Measurements from ENCODE around the gene NR5A2. TPM values are rescaled to one million over a fixed set of nuclear protein-coding genes. Genes with fewer than 3 reads are reported as not detected.

The NR5A2 gene
- total RNA-seq, 1 experiment from 2014 or later, result 4.7 TPM

- Mint-ChIP-seq H3K27me3 (ENCODE audit: low read depth) (no peaks in the 10 kb centered on the region), H3K9me3 (no peaks in the 10 kb centered on the region), H3K4me1 (no peaks in the 10 kb centered on the region), H3K4me3 (no peak overlapping the region), H3K36me3 (ENCODE audit: insufficient read depth in 1 of 3, low read depth in 3 of 3) (no peaks in the 10 kb centered on the region), H3K27ac (no peak overlapping the region)
- no peak overlapping the region for H3K18ac ChIP-seq (ENCODE audit: insufficient read length, low read depth, low read length)
- no peaks in the 10 kb centered on the region for H3K27me3 ChIP-seq (ENCODE audit: insufficient read depth, low read length)
- H3K4ac ChIP-seq (ENCODE audit: low read depth, low read length), result no peak overlapping the region
- no peaks in the 10 kb centered on the region for H3K9me3 ChIP-seq (ENCODE audit: control insufficient read depth, low read depth, low read length)
- no CpG with 5 or more reads among the region's 6 CpGs for WGBS (ENCODE audit: extremely low coverage, insufficient read length, low lambda C conversion rate)
- no peaks in the 10 kb centered on the region for H3K4me1 ChIP-seq (ENCODE audit: insufficient read depth, low read length)
- H3K27ac ChIP-seq (ENCODE audit: insufficient read length, low read depth, low read length), result no peak overlapping the region
- H2AK5ac ChIP-seq (ENCODE audit: insufficient read length, low read length), result no peak overlapping the region
- no peak overlapping the region for H2BK20ac ChIP-seq (ENCODE audit: low read depth, low read length, poor library complexity, severe bottlenecking)
- no peaks in the 10 kb centered on the region for H3K23me2 ChIP-seq (ENCODE audit: insufficient read length, low read depth, low read length, poor library complexity, severe bottlenecking)
- H2AFZ ChIP-seq (ENCODE audit: low read length), result no peak overlapping the region
- no peaks in the 10 kb centered on the region for H3K79me1 ChIP-seq (ENCODE audit: insufficient read depth, low read depth, low read length, poor library complexity, severe bottlenecking)
- H4K8ac ChIP-seq (replicated peaks; ENCODE audit: insufficient read length, low read depth, low read length), result no peak overlapping the region
- no peaks in the 10 kb centered on the region for H3K79me2 ChIP-seq (ENCODE audit: insufficient read depth, low read length)
- no peak for DNase-seq
- no peak overlapping the region for H2BK15ac ChIP-seq (ENCODE audit: low read depth, low read length)
- no peak overlapping the region for H3T11ph ChIP-seq (ENCODE audit: low read length)
- H4K91ac ChIP-seq (ENCODE audit: insufficient read length, low read depth, low read length), result no peak overlapping the region
- H2BK5ac ChIP-seq (ENCODE audit: insufficient read length, low read length), result no peak overlapping the region
- no peak overlapping the region for H3K14ac ChIP-seq (ENCODE audit: insufficient read depth, low read length)
- TF ChIP-seq CTCF (conservative IDR thresholded peaks at IDR 0.05), result no peak
- H2BK12ac ChIP-seq (ENCODE audit: insufficient read length, low read depth, low read length), result no peak overlapping the region
- H3K56ac ChIP-seq (ENCODE audit: insufficient read length, low read depth, low read length), result no peak overlapping the region
- H2BK120ac ChIP-seq (ENCODE audit: low read depth, low read length, poor library complexity, severe bottlenecking), result no peak overlapping the region
- no peak overlapping the region for H3K9ac ChIP-seq (ENCODE audit: extremely low read depth, insufficient read length, low read length)
- no peak overlapping the region for H4K5ac ChIP-seq (ENCODE audit: insufficient read length, low read depth, low read length)
- H4K20me1 ChIP-seq (ENCODE audit: control insufficient read depth, insufficient read depth, insufficient read length), result no peaks in the 10 kb centered on the region
- H3K4me2 ChIP-seq (ENCODE audit: insufficient read depth, insufficient read length, low read length), result no peak overlapping the region
- H3K23ac ChIP-seq (ENCODE audit: insufficient read length, low read depth, low read length), result no peak overlapping the region
These were observed 115.8 kb downstream of the NR5A2 start for GRCh38 chr1:200143347-200143746.

Data from H9 (cell line).